Pancreas (tissue), 10 donors: ENCODE measurements around the gene SLC1A3. TPM values are rescaled to one million over a fixed set of nuclear protein-coding genes. Genes with fewer than 3 reads are reported as not detected.

Source experiments
- ATAC-seq, 4 donors: fragments of 200-7000 bp; cut with Tn5 transposase; one replicate each; pipeline versions ENCODE4 v1.8.0 to v1.9.1; 2020; ENCODE audit warnings: mild to moderate bottlenecking in 4 of 4, moderate library complexity in 4 of 4
- DNase-seq, 6 donors: peaks; one replicate each; pipeline ENCODE4 v3.0.0-alpha.2; 2020
- FAIRE-seq: peaks from 2 replicates; lab custom pipeline; 2012; peaks lifted over from hg19 to GRCh38; lab: Jason Lieb, UNC
- H3K27ac ChIP-seq, 4 donors: fragments of 200-600 bp; sonication (generic); 1 replicate in 3 of 4; 2 replicates in 1 of 4; pipeline versions ENCODE4 v1.5.0 to v1.8.0; 2020
- H3K27me3 ChIP-seq, 4 donors: fragments of 200-600 bp; one replicate each; pipeline ENCODE4 v1.8.0; 2021
- H3K36me3 ChIP-seq, 3 donors: fragments of 200-600 bp; sonication (generic) in 1 of 3; one replicate each; pipeline versions ENCODE4 v1.5.0 to v1.8.0; 2020 to 2021
- H3K4me1 ChIP-seq, 3 donors: fragments of 200-600 bp; one replicate each; pipeline ENCODE4 v1.8.0; 2021
- H3K4me3 ChIP-seq, 4 donors: fragments of 200-600 bp; sonication (generic) in 2 of 4; one replicate each; pipeline versions ENCODE4 v1.5.0 to v1.8.0; 2020 to 2021
- H3K9me3 ChIP-seq, 4 donors: fragments of 200-600 bp; one replicate each; pipeline ENCODE4 v1.8.0; 2021
- CTCF ChIP-seq, 4 donors: fragments of 200-600 bp; sonication (generic) in 3 of 4; IDR thresholded peaks; one replicate each; pipeline versions ENCODE4 v1.5.0 to v1.8.0; 2021; ENCODE audit warnings: antibody characterized with exemption in 4 of 4
- WGBS, 2 donors: extraction: QIAGEN DNeasy Blood & Tissue Kit; methylation state at CpG; one replicate each; pipeline ENCODE4 v1.1.7; 2013; 5-methylcytosine and 5-hydroxymethylcytosine counted together
- intact Hi-C, 3 donors: fragments of 100-400 bp; cut with DNase I; formaldehyde crosslinking; loops; one replicate each; pipeline versions ENCODE4 v1.11.1 to v1.14.2; 2022
- polyA plus RNA-seq, 2 donors: library from polyadenylated mRNA; stranded (reverse); fragments of 200-250 nt; gene quantifications; one replicate each; pipeline ENCODE4 v1.2.3, GENCODE V29; 2013
- total RNA-seq, 6 donors: library from RNA; stranded (reverse); fragmentation: NEBNext Ultra II Directional in 4 of 6; extraction: Animal tissue kit (Norgen Biotek cat#: 25700) in 4 of 6; gene quantifications; one replicate each; pipeline versions ENCODE4 v1.2.1 to v1.2.4, GENCODE V29; 2021 to 2023
- donor health status: healthy with polysubstance abuse.
- donor health status: DM: no; HTN: no; CAD: no; lungs with moderate emphysema.
- donor health status: DM: no; HTN: no; CAD: no.
- donor health status: control.
- donor health status: control.
- donor health status: Bipolar disorder and iron deficiency.
- donor health status: DM: yes; HTN: yes; CAD: no.
- donor health status: DM: no; HTN: no; CAD: no.
- donor health status: DM: no; HTN: no; CAD: no.
- donor health status: DM: yes; HTN: yes; CAD: no.

SLC1A3 gene
- total RNA-seq (10 to 100 TPM in 1 of 6 donors, 1 to 10 TPM in 4, under 1 TPM in 1; 0.87 to 21.0 (median 3.5) TPM), polyA plus RNA-seq (1 to 10 TPM; 1.2 to 1.6 TPM)

GRCh38 chr5:36606428-36607113 is at the start of gene SLC1A3:
TSS of gene SLC1A3 (plus strand) at chr5:36606606. CDS start at chr5:36608424, 1,818 bp downstream.
- Histone ChIP-seq H3K4me1 (peaks cover 0 to 5% (median 5%) of the 10 kb centered on the region in 3 donors), H3K27me3 (no peaks in the 10 kb centered on the region), H3K4me3 (peak within 1 kb of the TSS; percentile 13 to 58 (median 21)), H3K27ac (peak within 1 kb of the TSS in 2 of 4 donors; percentile 59 to 66), H3K36me3 (no peaks in the 10 kb centered on the region), H3K9me3 (no peaks in the 10 kb centered on the region)
- FAIRE-seq = no peak
- 0 to 1% methylated on average over 20 of the region's 20 CpGs for WGBS, 2 donors
- intact Hi-C loops = no loop called here
- DNase-seq = peak in 5 of 6 donors; percentile 29 to 65 (median 53)
- peak; percentile 82 to 94 (median 92) for ATAC-seq
- no peak for TF ChIP-seq CTCF (IDR thresholded peaks at IDR 0.05)

- Histone ChIP-seq H3K4me1 (no peaks in the 10 kb centered on the region), H3K27me3 (no peaks in the 10 kb centered on the region), H3K9me3 (no peaks in the 10 kb centered on the region), H3K36me3 (no peaks in the 10 kb centered on the region), H3K4me3 (no peak overlapping the region), H3K27ac (no peak overlapping the region)
- TF ChIP-seq CTCF (IDR thresholded peaks at IDR 0.05) = no peak
- FAIRE-seq = no peak
- 82 to 85% methylated on average over 2 of the region's 2 CpGs for WGBS, 2 donors
- intact Hi-C loops = no loop called here
- ATAC-seq = no peak
- no peak for DNase-seq
Observed at GRCh38 chr5:36558641-36559040, 47.8 kb upstream of the SLC1A3 start.

- no peaks in the 10 kb centered on the region for H3K27me3 ChIP-seq
- DNase-seq (no peak), ATAC-seq (no peak), FAIRE-seq (no peak)
- 70 to 86% methylated on average over 3 of the region's 3 CpGs for WGBS, 2 donors
- H3K9me3 ChIP-seq = no peaks in the 10 kb centered on the region
- H3K4me1 ChIP-seq = no peaks in the 10 kb centered on the region
- no peaks in the 10 kb centered on the region for H3K36me3 ChIP-seq
- H3K27ac ChIP-seq = no peak overlapping the region
- TF ChIP-seq CTCF (IDR thresholded peaks at IDR 0.05) = no peak
- intact Hi-C loops = no loop called here
- H3K4me3 ChIP-seq = no peak overlapping the region
Observed at GRCh38 chr5:36561601-36562000, 44.8 kb upstream of the SLC1A3 start.

- 71 to 77% methylated on average over 5 of the region's 5 CpGs for WGBS, 2 donors
- no peak for TF ChIP-seq CTCF (IDR thresholded peaks at IDR 0.05)
- Histone ChIP-seq H3K27me3 (no peaks in the 10 kb centered on the region), H3K36me3 (no peaks in the 10 kb centered on the region), H3K27ac (no peak overlapping the region), H3K4me3 (no peak overlapping the region), H3K9me3 (no peaks in the 10 kb centered on the region), H3K4me1 (no peaks in the 10 kb centered on the region)
- FAIRE-seq (no peak), ATAC-seq (peak in 1 of 4 donors; percentile 47), DNase-seq (no peak)
- intact Hi-C loops = no loop called here
Observed at GRCh38 chr5:36569491-36569890, 36.9 kb upstream of the SLC1A3 start.
